ENCODE measurements around the gene MTREX. TPM values are rescaled to one million over a fixed set of nuclear protein-coding genes. Genes with fewer than 3 reads are reported as not detected.

The MTREX gene
- total and polyA plus RNA-seq, 12 donors: 22.8 to 87.5 (median 58.9) TPM

- DNase-seq: no peak
- Histone ChIP-seq H3K27ac (no peak overlapping the region), H3K4me3 (no peak overlapping the region), H3K9me3 (replicated peaks in 1 of 3) (peaks cover 0 to 6% (median 0%) of the 10 kb centered on the region in 3 donors), H3K27me3 (no peaks in the 10 kb centered on the region), H3K36me3 (replicated peaks in 1 of 2) (no peaks in the 10 kb centered on the region), H3K4me1 (replicated peaks in 1 of 2) (peaks cover 13 to 40% of the 10 kb centered on the region in 2 donors)
- intact Hi-C loops (cut with DNase I): no loop called here
- 97 to 100% (median 98%) methylated on average over 2 of the region's 2 CpGs for WGBS, 4 donors
- TF ChIP-seq CTCF (IDR thresholded peaks at IDR 0.05): no peak
- TF ChIP-seq POLR2A (IDR thresholded peaks at IDR 0.05): no peak
Measured at GRCh38 chr5:55300890-55301289, 6.9 kb upstream of the MTREX start.

GRCh38 chr5:55303238-55303690 is 4.5 kb upstream of the MTREX start:
- no peaks in the 10 kb centered on the region for H3K27me3 ChIP-seq
- H3K9me3 ChIP-seq (replicated peaks in 1 of 3): peaks cover 0 to 6% (median 0%) of the 10 kb centered on the region in 3 donors
- no peak for TF ChIP-seq CTCF (IDR thresholded peaks at IDR 0.05)
- TF ChIP-seq POLR2A (IDR thresholded peaks at IDR 0.05): no peak
- intact Hi-C loops (cut with DNase I): no loop called here
- H3K27ac ChIP-seq: peak overlapping the region in 3 of 5 donors; percentile 2 to 35 (median 35)
- 65 to 71% (median 69%) methylated on average over 4 of the region's 4 CpGs for WGBS, 4 donors
- no peak overlapping the region for H3K4me3 ChIP-seq
- H3K4me1 ChIP-seq (replicated peaks in 1 of 2): peaks cover 21 to 45% of the 10 kb centered on the region in 2 donors
- H3K36me3 ChIP-seq (replicated peaks in 1 of 2): no peaks in the 10 kb centered on the region
- DNase-seq: peak in 3 of 7 donors; percentile 24 to 45 (median 35)

- TF ChIP-seq CTCF (IDR thresholded peaks at IDR 0.05): no peak
- 91 to 95% (median 93%) methylated on average over 6 of the region's 6 CpGs for WGBS, 4 donors
- DNase-seq: no peak
- H3K4me3 ChIP-seq: no peak overlapping the region
- intact Hi-C loops (cut with DNase I): no loop called here
- no peaks in the 10 kb centered on the region for H3K36me3 ChIP-seq (replicated peaks in 1 of 2)
- no peaks in the 10 kb centered on the region for H3K27me3 ChIP-seq
- H3K9me3 ChIP-seq (replicated peaks in 1 of 3): peaks cover 0 to 6% (median 0%) of the 10 kb centered on the region in 3 donors
- H3K4me1 ChIP-seq (replicated peaks in 1 of 2): peaks cover 25 to 56% of the 10 kb centered on the region in 2 donors
- H3K27ac ChIP-seq: no peak overlapping the region
Measured at GRCh38 chr5:55304584-55304983, 3.2 kb upstream of the MTREX start.

- no peak for TF ChIP-seq CTCF (IDR thresholded peaks at IDR 0.05)
- no peak for TF ChIP-seq POLR2A (IDR thresholded peaks at IDR 0.05)
- H3K27ac ChIP-seq: no peak overlapping the region
- peak overlapping the region in 1 of 4 donors; percentile 86 for H3K4me3 ChIP-seq
- intact Hi-C loops (cut with DNase I): no loop called here
- H3K4me1 ChIP-seq (replicated peaks in 1 of 2): peaks cover 25 to 64% of the 10 kb centered on the region in 2 donors
- no peaks in the 10 kb centered on the region for H3K27me3 ChIP-seq
- H3K36me3 ChIP-seq (replicated peaks in 1 of 2): no peaks in the 10 kb centered on the region
- no peak for DNase-seq
- 59 to 74% (median 65%) methylated on average over 4 of the region's 4 CpGs for WGBS, 4 donors
- H3K9me3 ChIP-seq (replicated peaks in 1 of 3): peaks cover 0 to 6% (median 0%) of the 10 kb centered on the region in 3 donors
Measured at GRCh38 chr5:55305345-55305744, 2.4 kb upstream of the MTREX start.

All from adrenal gland (tissue), 12 donors.